Keratinocyte (primary cell): ENCODE data around the gene PAQR3. TPM values are rescaled to one million over a fixed set of nuclear protein-coding genes. Genes with fewer than 3 reads are reported as not detected.

ENCODE experiments used
- DNase-seq: peaks from one replicate; pipeline ENCODE4 v3.0.0-alpha.2; 2011; ENCODE audit warnings: low read depth, missing footprints, low spot score
- FAIRE-seq: peaks from 2 replicates; lab custom pipeline; 2011; peaks lifted over from hg19 to GRCh38; lab: Jason Lieb, UNC
- H2AFZ ChIP-seq: 2 replicates; pipeline ENCODE4 v1.6.0; 2012; ENCODE audit warnings: low read length, control low read depth, inconsistent platforms; ENCODE audit not compliant: control insufficient read depth
- H3K27ac ChIP-seq: 2 replicates; pipeline ENCODE4 v1.5.1; 2011; ENCODE audit warnings: low read length; ENCODE audit not compliant: control insufficient read depth, insufficient read depth
- H3K27me3 ChIP-seq: 3 replicates; pipeline ENCODE4 v1.6.0; 2011; ENCODE audit warnings: low read length; ENCODE audit not compliant: control insufficient read depth, insufficient read depth; ENCODE audit errors: extremely low read depth
- H3K36me3 ChIP-seq, 2 experiments: 2 replicates in 1 of 2; 3 replicates in 1 of 2; pipeline ENCODE4 v1.5.1; 2011; ENCODE audit warnings: low read length in 2 of 2, mild to moderate bottlenecking in 1 of 2; ENCODE audit not compliant: control insufficient read depth in 2 of 2, insufficient read depth in 2 of 2; ENCODE audit errors: extremely low read depth in 1 of 2
- H3K4me1 ChIP-seq: 3 replicates; pipeline ENCODE4 v1.5.1; 2011; ENCODE audit warnings: low read length; ENCODE audit not compliant: control insufficient read depth, insufficient read depth; ENCODE audit errors: extremely low read depth
- H3K4me2 ChIP-seq: 3 replicates; pipeline ENCODE4 v1.6.0; 2011; ENCODE audit warnings: low read depth, low read length; ENCODE audit not compliant: control insufficient read depth, insufficient read depth; ENCODE audit errors: extremely low read depth
- H3K4me3 ChIP-seq, 3 experiments: fragments of 200-600 bp in 1 of 3; sonication (generic) in 1 of 3; 2 replicates in 2 of 3; 3 replicates in 1 of 3; pipeline ENCODE4 v1.5.1; 2011 to 2016; ENCODE audit warnings: low read length in 3 of 3, mild to moderate bottlenecking in 3 of 3, control low read depth in 2 of 3, inconsistent platforms in 1 of 3, low read depth in 1 of 3, mixed read lengths in 1 of 3, mixed run types in 1 of 3, moderate library complexity in 1 of 3; ENCODE audit not compliant: control insufficient read depth in 2 of 3, insufficient read depth in 2 of 3; ENCODE audit errors: extremely low read depth in 1 of 3
- H3K79me2 ChIP-seq: 2 replicates; pipeline ENCODE4 v1.6.0; 2012; ENCODE audit warnings: low read length; ENCODE audit not compliant: control insufficient read depth, insufficient read depth
- H3K9ac ChIP-seq: 3 replicates; pipeline ENCODE4 v1.6.0; 2011; ENCODE audit warnings: low read length; ENCODE audit not compliant: control insufficient read depth, insufficient read depth; ENCODE audit errors: extremely low read depth
- H3K9me1 ChIP-seq: 3 replicates; pipeline ENCODE4 v1.6.0; 2011; ENCODE audit warnings: low read length; ENCODE audit not compliant: control insufficient read depth, insufficient read depth; ENCODE audit errors: extremely low read depth
- H3K9me3 ChIP-seq: 2 replicates; pipeline ENCODE4 v1.5.1; 2012; ENCODE audit warnings: low read depth, low read length; ENCODE audit not compliant: control insufficient read depth
- H4K20me1 ChIP-seq: 3 replicates; pipeline ENCODE4 v1.6.0; 2011; ENCODE audit warnings: low read length; ENCODE audit not compliant: control insufficient read depth, insufficient read depth; ENCODE audit errors: extremely low read depth
- CTCF ChIP-seq, 3 experiments: IDR thresholded peaks in 1 of 3; conservative IDR thresholded peaks in 1 of 3; optimal IDR thresholded peaks in 1 of 3; 2 replicates in 2 of 3; 3 replicates in 1 of 3; pipeline versions ENCODE3 to v1.5.1; 2011; ENCODE audit warnings: low read length in 3 of 3, mild to moderate bottlenecking in 3 of 3, moderate library complexity in 2 of 3, control low read depth in 1 of 3, inconsistent platforms in 1 of 3; ENCODE audit not compliant: insufficient read depth in 2 of 3; ENCODE audit errors: extremely low read depth in 1 of 3
- EZH2 ChIP-seq: IDR thresholded peaks from one replicate; pipeline ENCODE4 v1.6.1; 2012; ENCODE audit warnings: inconsistent platforms, mild to moderate bottlenecking, low read length, moderate library complexity
- dilution Hi-C: fragments of 300-500 bp; cut with MboI; formaldehyde crosslinking; loops from one replicate; pipeline ENCODE4 v1.7.0; 2020; ENCODE audit warnings: low sequenced_read_pairs; ENCODE audit not compliant: extremely low pct_ligation_motif_present
- polyA plus RNA-seq, 5 experiments: library from polyadenylated mRNA; depleted of rRNA in 3 of 5; stranded (reverse) in 3 of 5; stranded (forward) in 1 of 5; unstranded in 1 of 5; fragments of >200 nt; gene quantifications; 1 replicate in 1 of 5; 2 replicates in 3 of 5; 3 replicates in 1 of 5; pipeline versions ENCODE4 v1.2.1 to v1.2.3, GENCODE V29; 2011 to 2012; ENCODE audit warnings: missing spikeins in 2 of 5, low read depth in 1 of 5, low replicate concordance in 1 of 5

The PAQR3 gene
- polyA plus RNA-seq, 1 donor (not counting 4 experiments of a cell fraction or from before 2014, with no cell fraction given), result 31.0 TPM

- H4K20me1 ChIP-seq, result no peaks in the 10 kb centered on the region
These were observed 14.0 kb upstream of the PAQR3 start for GRCh38 chr4:78953231-78953630.

GRCh38 chr4:78951862-78952472 is 12.7 kb upstream of the PAQR3 start:
- Histone ChIP-seq H3K4me1 (no peaks in the 10 kb centered on the region), H3K27ac (no peak overlapping the region), H4K20me1 (no peaks in the 10 kb centered on the region), H3K4me2 (no peak overlapping the region), H3K27me3 (no peaks in the 10 kb centered on the region), H3K36me3 (no peaks in the 10 kb centered on the region), H3K9me1 (no peaks in the 10 kb centered on the region), H3K4me3 (no peak overlapping the region), H2AFZ (no peak overlapping the region), H3K79me2 (no peaks in the 10 kb centered on the region), H3K9ac (no peak overlapping the region), H3K9me3 (no peaks in the 10 kb centered on the region)
- DNase-seq, result no peak
- dilution Hi-C loops, result no loop called here
- TF ChIP-seq CTCF (optimal IDR thresholded peaks at IDR 0.05 in 1 of 3, IDR thresholded peaks at IDR 0.05 in 1 of 3, conservative IDR thresholded peaks at IDR 0.05 in 1 of 3; ENCODE audit: extremely low read depth in 1 of 3, insufficient read depth in 2 of 3, low read length in 3 of 3), result peak; percentile 37 to 68 (median 67)
- no peak for TF ChIP-seq EZH2
- FAIRE-seq, result peak; percentile 91

More at GRCh38 chr4:78953231-78953630, 14.0 kb upstream of the PAQR3 start:
- H3K9ac ChIP-seq, result no peak overlapping the region
- no peaks in the 10 kb centered on the region for H3K9me3 ChIP-seq
- H3K79me2 ChIP-seq, result no peaks in the 10 kb centered on the region
- H3K4me2 ChIP-seq, result no peak overlapping the region
- H3K9me1 ChIP-seq, result no peaks in the 10 kb centered on the region
- TF ChIP-seq CTCF (optimal IDR thresholded peaks at IDR 0.05 in 1 of 3, IDR thresholded peaks at IDR 0.05 in 1 of 3, conservative IDR thresholded peaks at IDR 0.05 in 1 of 3; ENCODE audit: extremely low read depth in 1 of 3, insufficient read depth in 2 of 3, low read length in 3 of 3) (no peak), EZH2 (no peak)
- no peak overlapping the region for H3K4me3 ChIP-seq
- DNase-seq (no peak), FAIRE-seq (no peak)
- H3K4me1 ChIP-seq, result no peaks in the 10 kb centered on the region
- dilution Hi-C loops, result no loop called here
- H2AFZ ChIP-seq, result no peak overlapping the region
- H3K36me3 ChIP-seq, result no peaks in the 10 kb centered on the region
- no peaks in the 10 kb centered on the region for H3K27me3 ChIP-seq
- no peak overlapping the region for H3K27ac ChIP-seq
